22Rv1 (cell line): Measurements from ENCODE around the gene SFXN2.

ENCODE experiments used
- CTCF ChIP-seq: fragments of 450-650 bp; IDR thresholded peaks from 2 replicates; pipeline ENCODE4 v1.5.1; 2017; ENCODE audit warnings: mild to moderate bottlenecking
- ZFX ChIP-seq: fragments of 450-650 bp; IDR thresholded peaks from 2 replicates; pipeline ENCODE4 v1.6.1; 2017; ENCODE audit warnings: antibody characterized with exemption, borderline replicate concordance

- TF ChIP-seq CTCF (no peak), ZFX (no peak)
Observed at GRCh38 chr10:102715880-102716279, 1.4 kb downstream of the SFXN2 start.
